Measurements from ENCODE around the gene CCDC92B. TPM values are rescaled to one million over a fixed set of nuclear protein-coding genes. Genes with fewer than 3 reads are reported as not detected.

CCDC92B gene
- total and polyA plus RNA-seq, 2 of the 13 experiments (the other 11 are each of a cell fraction or from before 2014, with no cell fraction given) = not detected

GRCh38 chr17:2710803-2711607 is 38.4 kb downstream of the CCDC92B start (continued):
- peak; percentile 40 for TF ChIP-seq ARID4A (CRISPR knock-in tag; IDR thresholded peaks at IDR 0.05; ENCODE audit: borderline replicate concordance)

DNA sequence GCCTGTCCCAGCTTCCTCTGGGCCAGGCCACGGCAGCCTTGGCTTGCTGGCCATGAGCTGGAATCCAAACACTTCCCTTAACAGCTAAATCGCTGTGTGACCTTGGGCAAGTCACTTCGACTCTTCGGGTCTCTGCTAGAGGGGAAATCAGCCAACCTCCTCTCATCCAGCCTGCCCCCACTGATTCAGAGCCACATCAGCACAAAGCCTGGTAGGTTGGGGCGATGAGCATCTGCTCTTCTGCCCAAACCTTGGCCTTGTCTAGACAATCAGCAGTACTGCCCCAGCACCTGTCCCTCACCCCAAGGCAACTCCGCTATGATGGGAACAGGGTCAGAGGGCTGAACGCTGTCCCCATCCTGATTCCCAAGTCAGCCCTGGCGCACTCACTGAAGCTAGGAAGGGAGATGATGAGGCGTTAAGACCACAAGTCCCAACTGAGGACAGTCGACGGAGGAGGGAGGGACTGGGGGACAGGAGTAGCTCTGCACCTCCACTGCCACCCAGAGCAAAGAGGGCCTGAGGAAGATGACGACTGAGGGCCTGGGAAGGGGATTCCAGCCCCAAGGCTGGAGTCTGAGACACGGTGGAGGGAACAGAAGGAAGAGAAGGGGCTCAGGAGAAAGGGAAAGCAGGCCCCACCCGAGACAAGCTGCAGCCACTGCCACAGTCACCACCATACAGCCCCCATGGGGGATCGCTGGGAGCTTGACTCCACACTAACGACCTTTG is 39.2 kb downstream of the CCDC92B start:
- Histone ChIP-seq H3K9me3 (ENCODE audit: low read length) (no peaks in the 10 kb centered on the region), H3K79me2 (ENCODE audit: insufficient read depth, low read length) (peaks cover 58% of the 10 kb centered on the region), H3K9ac (ENCODE audit: insufficient read depth, low read depth, low read length) (peak overlapping the region; percentile 79), H2AFZ (ENCODE audit: low read length) (no peak overlapping the region), H3K4me2 (ENCODE audit: low read depth, low read length) (peak overlapping the region; percentile 98), H3K27ac (ENCODE audit: extremely low read length, insufficient read depth, low read length) (peak overlapping the region; percentile 87), H4K20me1 (ENCODE audit: insufficient read depth, low read length) (peaks cover 48% of the 10 kb centered on the region), H3K4me1 (ENCODE audit: insufficient read depth, low read length) (peaks cover 65% of the 10 kb centered on the region), H3K4me3 (replicated peaks in 1 of 3; ENCODE audit: insufficient read depth in 1 of 3, low read depth in 2 of 3, low read length in 3 of 3) (peak overlapping the region; percentile 75 to 91 (median 82)), H3K27me3 (ENCODE audit: control insufficient read depth in 1 of 2, insufficient read depth in 2 of 2, low read length in 2 of 2) (no peaks in the 10 kb centered on the region; a peak in 1 of 5 replicates), H3K36me3 (replicated peaks in 1 of 2; ENCODE audit: control insufficient read depth in 1 of 2, insufficient read depth in 2 of 2, low read length in 2 of 2) (0 out of 5 replicates have a peak, but pooled peaks cover 0 to 15% of the 10 kb centered on the region in 2 experiments)
- in situ Hi-C loops (cut with HindIII; ENCODE audit: extremely low pct_ligation_motif_present, low pct_unique_long_range_greater_than_20kb) (no loop called here), intact Hi-C loops (cut with micrococcal nuclease; ENCODE audit: unreplicated experiment) (no loop called here)
- DNase-seq (ENCODE audit: low spot score) (no peak), ATAC-seq (peak; percentile 17), FAIRE-seq (peak; percentile 30)
- TSS peak; percentile 72 for BruUV-seq (replicated peaks)
- CTCF ChIA-PET (ENCODE audit: low intra/inter-chr PET ratio, low total read pairs) = no interaction called here
- POLR2A ChIA-PET = interaction anchor here (1.0 to 2.4 kb wide), 12 partner anchors 9 to 374 kb away, joined by 3 to 19 read pairs (median 5); partner anchors contain the start of genes CCDC92B, METTL16, PAFAH1B1 and TSR1
- 2% methylated on average over 13 of the region's 16 CpGs for WGBS (ENCODE audit: low lambda C conversion rate)
- TF ChIP-seq ZFY (CRISPR knock-in tag; IDR thresholded peaks at IDR 0.05) (0 out of 2 replicates have a peak, but pooled peaks have one; percentile 11), ZNF574 (CRISPR knock-in tag; IDR thresholded peaks at IDR 0.05) (no peak), ZNF10 (CRISPR knock-in tag; IDR thresholded peaks at IDR 0.05; ENCODE audit: borderline replicate concordance, low read depth) (no peak), HDAC2 (CRISPR knock-in tag; IDR thresholded peaks at IDR 0.05) (peak; percentile 17; the same call in 1 of the 2 replicates), CHD2 (IDR thresholded peaks at IDR 0.05; ENCODE audit: low read depth, low read length) (no peak), SRSF9 (IDR thresholded peaks at IDR 0.05; ENCODE audit: borderline replicate concordance, insufficient read depth, low read depth, low read length, poor library complexity, severe bottlenecking) (no peak), ZNF550 (CRISPR knock-in tag; IDR thresholded peaks at IDR 0.05; ENCODE audit: borderline replicate concordance) (no peak), SIX1 (CRISPR knock-in tag; IDR thresholded peaks at IDR 0.05; ENCODE audit: borderline replicate concordance) (no peak), YY1 (IDR thresholded peaks at IDR 0.05; ENCODE audit: insufficient read depth, insufficient replicate concordance, low read depth, low read length) (peak; percentile 25), ZNF672 (CRISPR knock-in tag; IDR thresholded peaks at IDR 0.05) (no peak), CENPT (CRISPR knock-in tag; IDR thresholded peaks at IDR 0.05; ENCODE audit: low read depth) (no peak; the same call in 1 of the 2 replicates), ZNF644 (CRISPR knock-in tag; IDR thresholded peaks at IDR 0.05; ENCODE audit: low read depth) (no peak)
